H1 (cell line): ENCODE results near the gene CRTC1. TPM values are rescaled to one million over a fixed set of nuclear protein-coding genes. Genes with fewer than 3 reads are reported as not detected.

Experiments used
- CTCF ChIA-PET: fragments of 300-600 bp; sonication (Branson Sonifier 250); formaldehyde crosslinking; loops from one replicate; lab custom pipeline; 2021; ENCODE audit not compliant: partially characterized antibody; lab: Charles Lee
- POLR2A ChIA-PET: fragments of 300-600 bp; sonication (Branson Sonifier 250); formaldehyde crosslinking; loops from one replicate; lab custom pipeline; 2021; ENCODE audit warnings: inconsistent platforms; ENCODE audit not compliant: partially characterized antibody; lab: Charles Lee
- DNase-seq, 2 experiments: peaks; one replicate each; pipeline versions ENCODE4 v3.0.0 to v3.0.0-alpha.2; 2010 to 2022; ENCODE audit warnings: low spot score in 2 of 2, low read depth in 1 of 2, mixed read lengths in 1 of 2
- FAIRE-seq: peaks from 2 replicates; lab custom pipeline; 2011; peaks lifted over from hg19 to GRCh38; lab: Jason Lieb, UNC
- H2AFZ ChIP-seq: 2 replicates; pipeline ENCODE4 v1.8.1; 2012; ENCODE audit warnings: low read length, inconsistent platforms
- H2AK5ac ChIP-seq: 2 replicates; pipeline ENCODE4 v1.6.1; 2013; ENCODE audit warnings: low read depth, low read length
- H2BK120ac ChIP-seq: replicated peaks from 2 replicates; pipeline ENCODE3; 2013; ENCODE audit warnings: low read depth, low read length, inconsistent platforms
- H2BK12ac ChIP-seq: 2 replicates; pipeline ENCODE4 v1.6.1; 2013; ENCODE audit warnings: low read depth, low read length
- H2BK15ac ChIP-seq: 2 replicates; pipeline ENCODE4 v1.6.1; 2013; ENCODE audit warnings: low read length
- H2BK20ac ChIP-seq: 2 replicates; pipeline ENCODE4 v1.6.1; 2013; ENCODE audit warnings: low read length
- H2BK5ac ChIP-seq: 2 replicates; pipeline ENCODE4 v1.6.1; 2013; ENCODE audit warnings: low read depth, low read length
- H3K14ac ChIP-seq: 2 replicates; pipeline ENCODE4 v1.6.1; 2013; ENCODE audit warnings: inconsistent platforms; ENCODE audit not compliant: insufficient read length
- H3K18ac ChIP-seq: 2 replicates; pipeline ENCODE4 v1.6.1; 2013; ENCODE audit warnings: low read length; ENCODE audit errors: extremely low read depth
- H3K23ac ChIP-seq: 2 replicates; pipeline ENCODE4 v1.6.1; 2013; ENCODE audit warnings: inconsistent platforms; ENCODE audit not compliant: insufficient read length
- H3K23me2 ChIP-seq: 2 replicates; pipeline ENCODE4 v1.6.1; 2013; ENCODE audit warnings: low read depth, low read length
- H3K27ac ChIP-seq: 2 replicates; pipeline ENCODE4 v1.6.1; 2011; ENCODE audit warnings: low read depth, low read length, inconsistent platforms
- H3K27me3 ChIP-seq, 4 experiments: replicated peaks in 1 of 4; 1 replicate in 1 of 4; 2 replicates in 3 of 4; pipeline versions ENCODE4 v1.6.1 to v1.8.1; 2011 to 2013; ENCODE audit warnings: low read length in 3 of 4, mild to moderate bottlenecking in 3 of 4, inconsistent platforms in 2 of 4, mixed read lengths in 2 of 4, moderate library complexity in 1 of 4; ENCODE audit not compliant: control insufficient read depth in 3 of 4, insufficient read depth in 3 of 4; ENCODE audit errors: extremely low read depth in 1 of 4
- H3K36me3 ChIP-seq, 4 experiments: 2 replicates each; pipeline versions ENCODE4 v1.6.1 to v1.8.1; 2011 to 2013; ENCODE audit warnings: mild to moderate bottlenecking in 4 of 4, low read length in 3 of 4, moderate library complexity in 2 of 4, control low read depth in 1 of 4, inconsistent platforms in 1 of 4; ENCODE audit not compliant: insufficient read depth in 4 of 4, control insufficient read depth in 2 of 4
- H3K4ac ChIP-seq: replicated peaks from 2 replicates; pipeline ENCODE3; 2013; ENCODE audit warnings: low read length, low read depth, mixed read lengths, inconsistent platforms; ENCODE audit not compliant: insufficient read length
- H3K4me1 ChIP-seq, 4 experiments: replicated peaks in 1 of 4; 1 replicate in 1 of 4; 2 replicates in 3 of 4; pipeline versions ENCODE4 v1.6.1 to v1.8.1; 2011 to 2013; ENCODE audit warnings: low read length in 3 of 4, inconsistent platforms in 2 of 4, mixed read lengths in 1 of 4; ENCODE audit not compliant: insufficient read depth in 4 of 4, control insufficient read depth in 3 of 4
- H3K4me2 ChIP-seq, 2 experiments: 2 replicates each; pipeline versions ENCODE4 v1.6.1 to v1.8.1; 2011 to 2013; ENCODE audit warnings: low read depth in 2 of 2, low read length in 2 of 2, control low read depth in 1 of 2, inconsistent platforms in 1 of 2, mild to moderate bottlenecking in 1 of 2; ENCODE audit not compliant: insufficient read depth in 1 of 2
- H3K4me3 ChIP-seq, 4 experiments: fragments of 200-600, 300-600 bp in 1 of 4; sonication (generic), shearing (Covaris generic), sonication (Bioruptor Twin) in 1 of 4; 2 replicates each; pipeline versions ENCODE4 v1.5.1 to v1.8.1; 2011 to 2016; ENCODE audit warnings: low read length in 4 of 4, low read depth in 3 of 4, control low read depth in 2 of 4, inconsistent platforms in 2 of 4, mild to moderate bottlenecking in 2 of 4, mixed read lengths in 1 of 4, moderate library complexity in 1 of 4; ENCODE audit not compliant: insufficient read depth in 2 of 4; ENCODE audit errors: extremely low read depth in 1 of 4
- H3K56ac ChIP-seq: replicated peaks from 2 replicates; pipeline ENCODE3; 2013; ENCODE audit warnings: low read depth, mild to moderate bottlenecking, mixed read lengths, low read length, inconsistent platforms; ENCODE audit not compliant: insufficient read length
- H3K79me1 ChIP-seq: 2 replicates; pipeline ENCODE4 v1.6.1; 2013; ENCODE audit warnings: low read depth, low read length, control low read depth
- H3K79me2 ChIP-seq, 2 experiments: 2 replicates each; pipeline versions ENCODE4 v1.6.1 to v1.8.1; 2012 to 2013; ENCODE audit warnings: low read length in 2 of 2, mild to moderate bottlenecking in 2 of 2, inconsistent platforms in 1 of 2; ENCODE audit not compliant: insufficient read depth in 2 of 2, control insufficient read depth in 1 of 2
- H3K9ac ChIP-seq, 4 experiments: replicated peaks in 1 of 4; 1 replicate in 1 of 4; 2 replicates in 3 of 4; pipeline versions ENCODE4 v1.6.1 to v1.8.1; 2011 to 2013; ENCODE audit warnings: low read depth in 3 of 4, low read length in 3 of 4, control low read depth in 2 of 4, mild to moderate bottlenecking in 2 of 4, moderate library complexity in 2 of 4, inconsistent platforms in 1 of 4; ENCODE audit errors: extremely low read depth in 1 of 4
- H3K9me3 ChIP-seq, 2 experiments: 2 replicates each; pipeline versions ENCODE4 v1.6.1 to v1.8.1; 2012 to 2013; ENCODE audit warnings: mild to moderate bottlenecking in 2 of 2, moderate library complexity in 2 of 2, control low read depth in 1 of 2, inconsistent platforms in 1 of 2, low read depth in 1 of 2, low read length in 1 of 2, mixed read lengths in 1 of 2; ENCODE audit not compliant: insufficient read depth in 2 of 2
- H4K20me1 ChIP-seq, 2 experiments: replicated peaks in 1 of 2; 2 replicates each; pipeline versions ENCODE3 to v1.8.1; 2011 to 2013; ENCODE audit warnings: inconsistent platforms in 2 of 2, low read length in 2 of 2, mild to moderate bottlenecking in 1 of 2; ENCODE audit not compliant: insufficient read depth in 2 of 2, control insufficient read depth in 1 of 2
- H4K5ac ChIP-seq: 2 replicates; pipeline ENCODE4 v1.6.1; 2013; ENCODE audit warnings: low read length, low read depth, mixed read lengths, inconsistent platforms; ENCODE audit not compliant: insufficient read length
- H4K8ac ChIP-seq: 2 replicates; pipeline ENCODE4 v1.8.0; 2013; ENCODE audit warnings: mild to moderate bottlenecking, moderate library complexity, low read length, inconsistent platforms; ENCODE audit not compliant: insufficient read depth; ENCODE audit errors: extremely low read depth
- H4K91ac ChIP-seq: replicated peaks from 2 replicates; pipeline ENCODE3; 2013; ENCODE audit warnings: low read length, mixed read lengths, inconsistent platforms; ENCODE audit not compliant: insufficient read length
- ASH2L ChIP-seq: fragments of 200-600, 300-600 bp; sonication (generic); IDR thresholded peaks from one replicate; pipeline ENCODE4 v1.7.1; 2017; ENCODE audit warnings: low read length
- CBX5 ChIP-seq: fragments of 300-800, 300-1000 bp; sonication (generic); IDR thresholded peaks from 2 replicates; pipeline ENCODE4 v1.7.1; 2016; ENCODE audit warnings: antibody characterized with exemption, low read length, low read depth
- CREB1 ChIP-seq: IDR thresholded peaks from 2 replicates; pipeline ENCODE4 v1.6.1; 2012; ENCODE audit warnings: inconsistent platforms
- EP300 ChIP-seq, 2 experiments: IDR thresholded peaks; 1 replicate in 1 of 2; 2 replicates in 1 of 2; pipeline ENCODE4 v1.6.1; 2011 to 2012; ENCODE audit warnings: low read depth in 2 of 2, low read length in 2 of 2, mild to moderate bottlenecking in 2 of 2, borderline replicate concordance in 1 of 2, inconsistent platforms in 1 of 2, moderate library complexity in 1 of 2
- GABPA ChIP-seq: IDR thresholded peaks from 2 replicates; pipeline ENCODE4 v1.6.1; 2011; ENCODE audit warnings: mild to moderate bottlenecking, low read length, moderate library complexity, borderline replicate concordance; ENCODE audit not compliant: insufficient read depth
- MAFK ChIP-seq: IDR thresholded peaks from 2 replicates; pipeline ENCODE4 v1.6.1; 2012; ENCODE audit warnings: low read depth, mild to moderate bottlenecking, improper control_type of control experiment, low read length
- NANOG ChIP-seq: IDR thresholded peaks from 2 replicates; pipeline ENCODE4 v1.6.1; 2011; ENCODE audit warnings: low read length, low read depth, mild to moderate bottlenecking, inconsistent platforms; ENCODE audit not compliant: insufficient read depth, poor library complexity, severe bottlenecking
- RFX5 ChIP-seq: IDR thresholded peaks from 2 replicates; pipeline ENCODE4 v1.6.1; 2011; ENCODE audit warnings: low read depth, low read length, improper control_type of control experiment, borderline replicate concordance
- YY1 ChIP-seq: IDR thresholded peaks from 2 replicates; pipeline ENCODE4 v1.6.1; 2011; ENCODE audit warnings: low read depth, mild to moderate bottlenecking, low read length
- WGBS, 2 experiments: shearing (Covaris generic) in 1 of 2; methylation state at CpG; one replicate each; pipeline versions ENCODE4 v1.1.6 to v1.1.7; 2013 to 2015; ENCODE audit warnings: low lambda C conversion rate in 2 of 2, mixed read lengths in 2 of 2, inconsistent platforms in 1 of 2, low coverage in 1 of 2, missing lambda C conversion rate in 1 of 2; ENCODE audit not compliant: insufficient replicate concordance in 2 of 2, insufficient coverage in 1 of 2, insufficient read length in 1 of 2; ENCODE audit errors: extremely low coverage in 1 of 2, missing lambda C conversion rate in 1 of 2; 5-methylcytosine and 5-hydroxymethylcytosine counted together
- polyA plus RNA-seq, 7 experiments: library from polyadenylated mRNA; depleted of rRNA in 3 of 7; stranded (reverse) in 5 of 7; unstranded in 2 of 7; fragments of >200 nt in 5 of 7; fragments of 200-250 nt in 2 of 7; gene quantifications; 1 replicate in 5 of 7; 2 replicates in 1 of 7; 4 replicates in 1 of 7; pipeline versions ENCODE4 v1.2.1 to v1.2.3, GENCODE V29; 2011 to 2013; ENCODE audit warnings: missing spikeins in 2 of 7, mixed read lengths in 2 of 7
- total RNA-seq: library from RNA; stranded (reverse); fragmentation: NEBNext Ultra II Directional; extraction: Animal tissue kit (Norgen Biotek cat#: 25700); gene quantifications from 2 replicates; pipeline ENCODE4 v1.2.1, GENCODE V29; 2021

CRTC1 gene
- total and polyA plus RNA-seq, 2 of the 8 experiments (the other 6 are each of a cell fraction or from before 2014, with no cell fraction given) = 2.9 to 8.5 TPM

- no peak overlapping the region for H2BK15ac ChIP-seq
- no peak overlapping the region for H3K18ac ChIP-seq
- no peak overlapping the region for H2BK12ac ChIP-seq
- H3K56ac ChIP-seq = no peak overlapping the region
- H3K36me3 ChIP-seq = no peaks in the 10 kb centered on the region; a peak in 1 of 8 replicates
- H3K14ac ChIP-seq = no peak overlapping the region
- ChIA-PET CTCF (interaction anchor here (0.6 to 1.4 kb wide), 3 partner anchors 10 to 25 kb away, joined by 3 to 6 read pairs (median 3); no protein-coding TSS in a partner anchor), POLR2A (interaction anchor here (1.2 kb wide), 1 partner anchor 155 kb away, joined by 3 read pairs; the partner anchor contains the start of gene UBA52)
- FAIRE-seq (no peak), DNase-seq (no peak)
- no peaks in the 10 kb centered on the region for H3K9me3 ChIP-seq
- no peak overlapping the region for H3K27ac ChIP-seq
- no peak overlapping the region for H3K4me2 ChIP-seq
- no peak overlapping the region for H2BK120ac ChIP-seq
- H3K23ac ChIP-seq = no peak overlapping the region
- no peaks in the 10 kb centered on the region; a peak in 1 of 7 replicates for H3K4me1 ChIP-seq
- H4K20me1 ChIP-seq = peaks cover 2 to 15% of the 10 kb centered on the region in 2 experiments
- H2BK5ac ChIP-seq = no peak overlapping the region
- no peaks in the 10 kb centered on the region for H3K79me1 ChIP-seq
- no peak overlapping the region for H2AK5ac ChIP-seq
- H3K9ac ChIP-seq = no peak overlapping the region
- no peak for TF ChIP-seq YY1
- TF ChIP-seq GABPA = no peak
- TF ChIP-seq CREB1 = no peak
- no peak for TF ChIP-seq EP300 (IDR thresholded peaks at IDR 0.05; ENCODE audit: borderline replicate concordance in 1 of 2, low read depth in 2 of 2, low read length in 2 of 2)
- TF ChIP-seq MAFK = no peak
- TF ChIP-seq ASH2L = no peak
- no peak for TF ChIP-seq CBX5
- TF ChIP-seq NANOG = no peak
- TF ChIP-seq RFX5 = no peak
- no peak overlapping the region for H4K5ac ChIP-seq
- no peaks in the 10 kb centered on the region for H3K27me3 ChIP-seq
- H3K4ac ChIP-seq = no peak overlapping the region
- H3K4me3 ChIP-seq = no peak overlapping the region
- H2BK20ac ChIP-seq = no peak overlapping the region
- H3K79me2 ChIP-seq = no peaks in the 10 kb centered on the region
- no peak overlapping the region for H4K8ac ChIP-seq
- H2AFZ ChIP-seq = no peak overlapping the region
- no peak overlapping the region for H4K91ac ChIP-seq
- H3K23me2 ChIP-seq = no peaks in the 10 kb centered on the region
- WGBS, 2 experiments = 83% methylated on average over 6 of the region's 6 CpGs; no CpG with 5 or more reads in 1 of the 2 experiments
Measured at GRCh38 chr19:18726846-18727245, 43.4 kb downstream of the CRTC1 start.
